OCI-LY7 (cell line): ENCODE results near the gene ZNF536. TPM values are rescaled to one million over a fixed set of nuclear protein-coding genes. Genes with fewer than 3 reads are reported as not detected.

Experiments
- BruUV-seq: library from RNA; stranded (reverse); fragments of 400-500 nt; replicated peaks from 2 replicates; lab custom pipeline; 2021; lab: Mats Ljungman, UMichigan
- CTCF ChIA-PET: fragments of 300-600 bp; sonication (Branson Sonifier 250); formaldehyde crosslinking; loops from one replicate; lab custom pipeline; 2022; ENCODE audit warnings: antibody characterized with exemption; ENCODE audit not compliant: unreplicated experiment; lab: Charles Lee
- POLR2A ChIA-PET: fragments of 300-600 bp; sonication (Branson Sonifier 250); formaldehyde crosslinking; loops from one replicate; lab custom pipeline; 2022; ENCODE audit warnings: antibody characterized with exemption; lab: Charles Lee
- DNase-seq: peaks from one replicate; pipeline ENCODE4 v3.0.0-alpha.2; 2015; ENCODE audit warnings: low spot score
- H2AFZ ChIP-seq: fragments of 200-600 bp; sonication (generic), shearing (Covaris generic); 2 replicates; pipeline ENCODE4 v1.6.1; 2014; ENCODE audit warnings: mild to moderate bottlenecking, antibody characterized with exemption, low read length, moderate library complexity
- H3K27ac ChIP-seq: fragments of 200-600 bp; sonication (generic); 2 replicates; pipeline ENCODE4 v1.5.1; 2014; ENCODE audit warnings: mixed run types, low read depth, mild to moderate bottlenecking, moderate library complexity, low read length, inconsistent platforms; ENCODE audit not compliant: poor library complexity, severe bottlenecking
- H3K36me3 ChIP-seq: fragments of 200-600 bp; sonication (generic); 2 replicates; pipeline ENCODE4 v1.6.1; 2014; ENCODE audit warnings: mild to moderate bottlenecking, antibody characterized with exemption, low read length, moderate library complexity, mixed read lengths; ENCODE audit not compliant: insufficient read depth
- H3K4me1 ChIP-seq: fragments of 200-600 bp; sonication (generic); 2 replicates; pipeline ENCODE4 v1.5.1; 2014; ENCODE audit warnings: mild to moderate bottlenecking, low read length; ENCODE audit not compliant: insufficient read depth, poor library complexity, severe bottlenecking
- H3K4me2 ChIP-seq: fragments of 200-600 bp; sonication (generic); 2 replicates; pipeline ENCODE4 v1.6.1; 2014; ENCODE audit warnings: mild to moderate bottlenecking, low read length
- H3K4me3 ChIP-seq: fragments of 200-600 bp; sonication (generic); 2 replicates; pipeline ENCODE4 v1.5.1; 2014; ENCODE audit warnings: mild to moderate bottlenecking, low read depth, low read length; ENCODE audit not compliant: poor library complexity, severe bottlenecking
- H3K79me2 ChIP-seq: fragments of 200-600 bp; sonication (generic); 2 replicates; pipeline ENCODE4 v1.6.1; 2016; ENCODE audit warnings: low read depth, mild to moderate bottlenecking, low read length, moderate library complexity, mixed read lengths; ENCODE audit not compliant: insufficient read depth
- H3K9me2 ChIP-seq: fragments of 200-600 bp; sonication (generic); 2 replicates; pipeline ENCODE4 v1.6.1; 2016; ENCODE audit warnings: mild to moderate bottlenecking, low read length, mixed read lengths; ENCODE audit not compliant: insufficient read depth
- H3K9me3 ChIP-seq: fragments of 200-600 bp; sonication (generic); 2 replicates; pipeline ENCODE4 v1.6.1; 2014; ENCODE audit warnings: mild to moderate bottlenecking, mixed run types, low read length, mixed read lengths
- H4K20me1 ChIP-seq: fragments of 200-600 bp; sonication (generic); 2 replicates; pipeline ENCODE4 v1.6.1; 2014; ENCODE audit warnings: mild to moderate bottlenecking, antibody characterized with exemption, low read length, moderate library complexity, mixed read lengths; ENCODE audit not compliant: insufficient read depth
- EZH2phosphoT487 ChIP-seq: fragments of 200-600 bp; sonication (generic); IDR thresholded peaks from 2 replicates; pipeline ENCODE4 v1.6.1; 2018; ENCODE audit warnings: low read depth, borderline replicate concordance, mild to moderate bottlenecking, mixed run types, antibody characterized with exemption, low read length, moderate library complexity, mixed read lengths
- intact Hi-C: fragments of 100-400 bp; cut with micrococcal nuclease; formaldehyde crosslinking; loops from one replicate; pipeline ENCODE4 v1.10.0; 2022; ENCODE audit not compliant: unreplicated experiment
- total RNA-seq, 2 experiments: library from RNA; depleted of rRNA in 1 of 2; stranded (reverse); fragments of >200 nt in 1 of 2; shearing (Covaris generic) in 1 of 2; gene quantifications; 2 replicates each; pipeline ENCODE4 v1.2.3, GENCODE V29; 2014 to 2022
- TF ChIP-seq, protein P1 (sequence below): fragments of 200-600 bp; sonication (generic); conservative IDR thresholded peaks from 2 replicates; pipeline ENCODE4 v1.5.1; 2014; ENCODE audit warnings: mild to moderate bottlenecking, antibody characterized with exemption, low read length, moderate library complexity, mixed read lengths

The ZNF536 gene
- total RNA-seq, 2 experiments from 2014 or later: 0.06 to 0.30 TPM

DNA sequence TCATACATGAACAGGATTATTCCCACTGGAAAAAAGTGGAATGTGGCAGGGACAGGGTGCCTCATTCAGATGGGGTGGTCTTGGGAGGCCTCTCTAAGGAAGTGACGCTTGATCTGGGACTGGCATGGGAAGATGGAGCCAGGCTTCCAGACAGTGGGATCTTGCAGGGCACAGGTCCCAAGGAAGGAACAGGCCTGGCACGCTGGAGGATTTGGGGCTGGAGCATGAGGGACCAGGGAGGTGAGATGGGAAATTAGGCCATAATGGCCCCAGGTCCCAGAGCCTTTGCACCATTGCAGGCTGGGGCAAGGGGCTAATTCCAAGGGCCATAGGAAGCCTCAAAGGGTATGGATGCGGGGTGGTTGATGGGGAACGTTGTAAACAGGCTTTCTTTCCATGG is 9.2 kb downstream of the ZNF536 start:
- ChIA-PET POLR2A (no interaction called here), CTCF (no interaction called here)
- intact Hi-C loops: no loop called here

GRCh38 chr19:30385174-30385573 is 13.0 kb downstream of the ZNF536 start:
- H3K36me3 ChIP-seq: no peaks in the 10 kb centered on the region
- H3K4me1 ChIP-seq: no peaks in the 10 kb centered on the region
- TF ChIP-seq, protein P1, sequence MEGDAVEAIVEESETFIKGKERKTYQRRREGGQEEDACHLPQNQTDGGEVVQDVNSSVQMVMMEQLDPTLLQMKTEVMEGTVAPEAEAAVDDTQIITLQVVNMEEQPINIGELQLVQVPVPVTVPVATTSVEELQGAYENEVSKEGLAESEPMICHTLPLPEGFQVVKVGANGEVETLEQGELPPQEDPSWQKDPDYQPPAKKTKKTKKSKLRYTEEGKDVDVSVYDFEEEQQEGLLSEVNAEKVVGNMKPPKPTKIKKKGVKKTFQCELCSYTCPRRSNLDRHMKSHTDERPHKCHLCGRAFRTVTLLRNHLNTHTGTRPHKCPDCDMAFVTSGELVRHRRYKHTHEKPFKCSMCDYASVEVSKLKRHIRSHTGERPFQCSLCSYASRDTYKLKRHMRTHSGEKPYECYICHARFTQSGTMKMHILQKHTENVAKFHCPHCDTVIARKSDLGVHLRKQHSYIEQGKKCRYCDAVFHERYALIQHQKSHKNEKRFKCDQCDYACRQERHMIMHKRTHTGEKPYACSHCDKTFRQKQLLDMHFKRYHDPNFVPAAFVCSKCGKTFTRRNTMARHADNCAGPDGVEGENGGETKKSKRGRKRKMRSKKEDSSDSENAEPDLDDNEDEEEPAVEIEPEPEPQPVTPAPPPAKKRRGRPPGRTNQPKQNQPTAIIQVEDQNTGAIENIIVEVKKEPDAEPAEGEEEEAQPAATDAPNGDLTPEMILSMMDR: no peak
- TF ChIP-seq EZH2phosphoT487: no peak
- ChIA-PET POLR2A (no interaction called here), CTCF (no interaction called here)
- no peaks in the 10 kb centered on the region for H4K20me1 ChIP-seq
- no peak overlapping the region for H3K4me2 ChIP-seq
- intact Hi-C loops: no loop called here
- H3K79me2 ChIP-seq: no peaks in the 10 kb centered on the region
- no peak overlapping the region for H3K27ac ChIP-seq
- no peaks in the 10 kb centered on the region for H3K9me2 ChIP-seq
- no TSS peak for BruUV-seq
- DNase-seq: no peak
- no peak overlapping the region for H2AFZ ChIP-seq
- no peaks in the 10 kb centered on the region for H3K9me3 ChIP-seq
- no peak overlapping the region for H3K4me3 ChIP-seq

More for the DNA sequence above, 9.2 kb downstream of the ZNF536 start:
- no peak for TF ChIP-seq EZH2phosphoT487
- TF ChIP-seq, protein P1: no peak
- Histone ChIP-seq H3K4me2 (no peak overlapping the region), H3K79me2 (no peaks in the 10 kb centered on the region), H3K27ac (no peak overlapping the region), H3K36me3 (no peaks in the 10 kb centered on the region), H3K9me3 (no peaks in the 10 kb centered on the region), H3K9me2 (no peaks in the 10 kb centered on the region), H3K4me1 (no peaks in the 10 kb centered on the region), H2AFZ (no peak overlapping the region), H3K4me3 (no peak overlapping the region), H4K20me1 (no peaks in the 10 kb centered on the region)
- DNase-seq: no peak
- no TSS peak for BruUV-seq

GRCh38 chr19:30385666-30386065 is 13.5 kb downstream of the ZNF536 start:
- no peak overlapping the region for H3K4me2 ChIP-seq
- no peaks in the 10 kb centered on the region for H3K4me1 ChIP-seq
- H2AFZ ChIP-seq: no peak overlapping the region
- TF ChIP-seq, protein P1: no peak
- TF ChIP-seq EZH2phosphoT487: no peak
- H3K79me2 ChIP-seq: no peaks in the 10 kb centered on the region
- DNase-seq: no peak
- ChIA-PET POLR2A (interaction anchor here (0.6 kb wide), 1 partner anchor 60 kb away, joined by 3 read pairs; no protein-coding TSS in a partner anchor), CTCF (interaction anchor here (0.5 kb wide), 1 partner anchor 361 kb away, joined by 3 read pairs; no protein-coding TSS in a partner anchor)
- H3K9me2 ChIP-seq: no peaks in the 10 kb centered on the region
- H3K4me3 ChIP-seq: no peak overlapping the region
- no peaks in the 10 kb centered on the region for H3K36me3 ChIP-seq
- H4K20me1 ChIP-seq: no peaks in the 10 kb centered on the region
- intact Hi-C loops: no loop called here
- H3K9me3 ChIP-seq: no peaks in the 10 kb centered on the region
- H3K27ac ChIP-seq: no peak overlapping the region
- BruUV-seq: no TSS peak
